CD8-positive, alpha-beta memory T cell (primary cell): Measurements from ENCODE around the gene KRTAP12-3. TPM values are rescaled to one million over a fixed set of nuclear protein-coding genes. Genes with fewer than 3 reads are reported as not detected.
A peak's percentile ranks its signal among the peaks of the same experiment; 100 is the strongest.

Source experiments
- CTCF ChIA-PET: fragments of 350-600 bp; sonication (Branson Sonifier 250); formaldehyde crosslinking; loops from one replicate; lab custom pipeline; 2021; ENCODE audit warnings: antibody characterized with exemption; lab: Charles Lee
- POLR2A ChIA-PET: fragments of 350-600 bp; sonication (Branson Sonifier 250); formaldehyde crosslinking; loops from one replicate; lab custom pipeline; 2021; ENCODE audit warnings: antibody characterized with exemption; lab: Charles Lee
- DNase-seq, 5 donors: peaks; one replicate each; pipeline versions ENCODE4 v3.0.0 to v3.0.0-alpha.2; 2020 to 2022; ENCODE audit warnings: mixed read lengths in 1 of 5
- H3K27ac ChIP-seq: one replicate; pipeline ENCODE4 v1.7.0; 2013; ENCODE audit warnings: low read depth, mild to moderate bottlenecking, low read length, moderate library complexity
- H3K27me3 ChIP-seq: 2 replicates; pipeline ENCODE4 v1.7.0; 2013; ENCODE audit warnings: low read length, mild to moderate bottlenecking; ENCODE audit not compliant: insufficient read depth, poor library complexity, severe bottlenecking
- H3K36me3 ChIP-seq: 2 replicates; pipeline ENCODE4 v1.7.0; 2013; ENCODE audit warnings: mild to moderate bottlenecking, low read length, moderate library complexity; ENCODE audit not compliant: insufficient read depth
- H3K4me1 ChIP-seq: 2 replicates; pipeline ENCODE4 v1.7.0; 2013; ENCODE audit warnings: mild to moderate bottlenecking, low read length, moderate library complexity; ENCODE audit not compliant: insufficient read depth
- H3K4me3 ChIP-seq: 2 replicates; pipeline ENCODE4 v1.7.0; 2013; ENCODE audit warnings: mild to moderate bottlenecking, low read length
- H3K9me3 ChIP-seq: 2 replicates; pipeline ENCODE4 v1.7.0; 2013; ENCODE audit warnings: mild to moderate bottlenecking, low read length
- H3K27ac Mint-ChIP-seq, 8 donors: one replicate each; pipeline ENCODE4 v1.8.0; 2020 to 2021; ENCODE audit warnings: mixed read lengths in 8 of 8, mild to moderate bottlenecking in 6 of 8, inconsistent platforms in 3 of 8, moderate library complexity in 3 of 8
- H3K27me3 Mint-ChIP-seq, 2 donors: one replicate each; pipeline ENCODE4 v1.8.0; 2020 to 2021; ENCODE audit warnings: mixed read lengths in 2 of 2, mild to moderate bottlenecking in 1 of 2, moderate library complexity in 1 of 2
- H3K36me3 Mint-ChIP-seq, 3 donors: one replicate each; pipeline ENCODE4 v1.8.0; 2020 to 2021; ENCODE audit warnings: mixed read lengths in 3 of 3, inconsistent platforms in 1 of 3, mild to moderate bottlenecking in 1 of 3
- H3K4me1 Mint-ChIP-seq, 3 donors: one replicate each; pipeline ENCODE4 v1.8.0; 2020 to 2021; ENCODE audit warnings: mixed read lengths in 3 of 3, inconsistent platforms in 1 of 3, mild to moderate bottlenecking in 1 of 3
- H3K4me3 Mint-ChIP-seq, 7 donors: one replicate each; pipeline ENCODE4 v1.8.0; 2020 to 2021; ENCODE audit warnings: mixed read lengths in 7 of 7, mild to moderate bottlenecking in 6 of 7, moderate library complexity in 4 of 7, inconsistent platforms in 2 of 7
- H3K9me3 Mint-ChIP-seq, 5 donors: one replicate each; pipeline ENCODE4 v1.8.0; 2020 to 2022; ENCODE audit warnings: mixed read lengths in 5 of 5, mild to moderate bottlenecking in 3 of 5, moderate library complexity in 2 of 5, inconsistent platforms in 1 of 5
- polyA plus RNA-seq: library from polyadenylated mRNA; unstranded; fragments of 300-500 nt; fragmentation: Illumina TruSeq; gene quantifications from one replicate; pipeline ENCODE4 v1.2.3, GENCODE V29; 2021
- total RNA-seq, 2 experiments: library from RNA; stranded (reverse); gene quantifications; one replicate each; pipeline ENCODE4 v1.2.3, GENCODE V29; 2021

KRTAP12-3 gene
- total and polyA plus RNA-seq, 3 experiments from 2014 or later, result not detected

- Histone ChIP-seq H3K27me3 (no peaks in the 10 kb centered on the region), H3K27ac (no peak overlapping the region), H3K9me3 (no peaks in the 10 kb centered on the region), H3K4me3 (no peak overlapping the region), H3K4me1 (no peaks in the 10 kb centered on the region), H3K36me3 (no peaks in the 10 kb centered on the region)
- DNase-seq, result no peak
- Mint-ChIP-seq H3K27ac (no peak overlapping the region), H3K4me1 (no peaks in the 10 kb centered on the region), H3K9me3 (peaks cover 6 to 27% (median 16%) of the 10 kb centered on the region in 5 donors), H3K27me3 (peaks cover 4 to 6% of the 10 kb centered on the region in 2 donors), H3K4me3 (no peak overlapping the region), H3K36me3 (peaks cover 0 to 21% (median under 1%) of the 10 kb centered on the region in 3 donors)
- CTCF ChIA-PET, result no interaction called here
- POLR2A ChIA-PET, result interaction anchor here (0.7 kb wide), 1 partner anchor 30 kb away, joined by 5 read pairs; no protein-coding TSS in a partner anchor
These were observed 9.9 kb downstream of the KRTAP12-3 start for GRCh38 chr21:44667612-44668011.

GRCh38 chr21:44670642-44671432 is 13.1 kb downstream of the KRTAP12-3 start:
- DNase-seq, result no peak
- Mint-ChIP-seq H3K36me3 (peaks cover 0 to 38% (median 3%) of the 10 kb centered on the region in 3 donors), H3K4me1 (peaks cover 0 to 1% (median 0%) of the 10 kb centered on the region in 3 donors), H3K27me3 (peaks cover 4 to 6% of the 10 kb centered on the region in 2 donors), H3K27ac (peak overlapping the region in 1 of 8 donors; percentile 54), H3K4me3 (no peak overlapping the region), H3K9me3 (peaks cover 14 to 35% (median 29%) of the 10 kb centered on the region in 5 donors)
- Histone ChIP-seq H3K27ac (no peak overlapping the region), H3K4me1 (no peaks in the 10 kb centered on the region), H3K4me3 (no peak overlapping the region), H3K27me3 (no peaks in the 10 kb centered on the region), H3K36me3 (no peaks in the 10 kb centered on the region), H3K9me3 (no peaks in the 10 kb centered on the region)
- ChIA-PET CTCF (no interaction called here), POLR2A (no interaction called here)

GRCh38 chr21:44671911-44672310 is 14.2 kb downstream of the KRTAP12-3 start:
- Histone ChIP-seq H3K27ac (no peak overlapping the region), H3K9me3 (no peaks in the 10 kb centered on the region), H3K36me3 (no peaks in the 10 kb centered on the region), H3K4me3 (no peak overlapping the region), H3K27me3 (no peaks in the 10 kb centered on the region), H3K4me1 (no peaks in the 10 kb centered on the region)
- ChIA-PET POLR2A (no interaction called here), CTCF (no interaction called here)
- DNase-seq, result no peak
- Mint-ChIP-seq H3K9me3 (peaks cover 14 to 35% (median 29%) of the 10 kb centered on the region in 5 donors), H3K27me3 (peaks cover 1 to 6% of the 10 kb centered on the region in 2 donors), H3K4me1 (peaks cover 0 to 1% (median 0%) of the 10 kb centered on the region in 3 donors), H3K36me3 (peaks cover 0 to 39% (median 3%) of the 10 kb centered on the region in 3 donors), H3K4me3 (no peak overlapping the region), H3K27ac (no peak overlapping the region)

GRCh38 chr21:44677881-44678280 is 20.1 kb downstream of the KRTAP12-3 start:
- H3K27me3 ChIP-seq, result no peaks in the 10 kb centered on the region
- H3K4me1 ChIP-seq, result no peaks in the 10 kb centered on the region
- H3K4me3 ChIP-seq, result no peak overlapping the region
- H3K27ac Mint-ChIP-seq, result no peak overlapping the region
- H3K27me3 Mint-ChIP-seq, result peaks cover 1 to 4% of the 10 kb centered on the region in 2 donors
- POLR2A ChIA-PET, result no interaction called here
- peaks cover 0 to 1% (median 0%) of the 10 kb centered on the region in 3 donors for H3K4me1 Mint-ChIP-seq
- H3K36me3 ChIP-seq, result no peaks in the 10 kb centered on the region
- H3K36me3 Mint-ChIP-seq, result peaks cover 0 to 28% (median 1%) of the 10 kb centered on the region in 3 donors
- DNase-seq, result no peak
- peaks cover 5 to 15% (median 12%) of the 10 kb centered on the region in 5 donors for H3K9me3 Mint-ChIP-seq
- no peak overlapping the region for H3K4me3 Mint-ChIP-seq
- H3K9me3 ChIP-seq, result no peaks in the 10 kb centered on the region
- no peak overlapping the region for H3K27ac ChIP-seq
- CTCF ChIA-PET, result no interaction called here

DNA sequence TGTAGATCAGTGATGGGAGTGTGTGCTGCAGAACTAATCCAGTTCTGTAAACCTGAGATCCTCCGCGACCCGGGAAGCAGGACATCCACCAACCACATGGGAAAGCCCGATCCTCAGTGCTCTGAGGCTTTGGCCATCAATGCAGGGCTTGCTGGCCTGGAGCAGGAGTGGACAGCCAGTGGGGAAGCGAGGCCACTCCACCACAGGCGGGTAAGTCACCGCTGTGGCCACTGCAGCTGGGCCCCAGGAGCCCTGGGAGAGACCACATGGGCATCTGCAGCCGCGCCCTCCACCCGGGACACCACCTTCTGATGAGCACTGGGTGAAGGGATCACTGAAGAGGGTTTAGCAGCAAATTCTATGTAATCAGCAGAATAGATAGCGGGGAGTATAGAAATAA is 23.4 kb downstream of the KRTAP12-3 start:
- Mint-ChIP-seq H3K27me3 (peaks cover 1 to 11% of the 10 kb centered on the region in 2 donors), H3K4me3 (no peak overlapping the region), H3K27ac (no peak overlapping the region), H3K4me1 (peaks cover 3 to 7% (median 4%) of the 10 kb centered on the region in 3 donors), H3K9me3 (no peaks in the 10 kb centered on the region), H3K36me3 (peaks cover 0 to 4% (median 0%) of the 10 kb centered on the region in 3 donors)
- H3K27me3 ChIP-seq, result no peaks in the 10 kb centered on the region
- no peaks in the 10 kb centered on the region for H3K9me3 ChIP-seq
- H3K4me3 ChIP-seq, result no peak overlapping the region
- H3K27ac ChIP-seq, result no peak overlapping the region
- no peak for DNase-seq
- ChIA-PET POLR2A (no interaction called here), CTCF (no interaction called here)
- H3K4me1 ChIP-seq, result no peaks in the 10 kb centered on the region
- no peaks in the 10 kb centered on the region for H3K36me3 ChIP-seq

DNA sequence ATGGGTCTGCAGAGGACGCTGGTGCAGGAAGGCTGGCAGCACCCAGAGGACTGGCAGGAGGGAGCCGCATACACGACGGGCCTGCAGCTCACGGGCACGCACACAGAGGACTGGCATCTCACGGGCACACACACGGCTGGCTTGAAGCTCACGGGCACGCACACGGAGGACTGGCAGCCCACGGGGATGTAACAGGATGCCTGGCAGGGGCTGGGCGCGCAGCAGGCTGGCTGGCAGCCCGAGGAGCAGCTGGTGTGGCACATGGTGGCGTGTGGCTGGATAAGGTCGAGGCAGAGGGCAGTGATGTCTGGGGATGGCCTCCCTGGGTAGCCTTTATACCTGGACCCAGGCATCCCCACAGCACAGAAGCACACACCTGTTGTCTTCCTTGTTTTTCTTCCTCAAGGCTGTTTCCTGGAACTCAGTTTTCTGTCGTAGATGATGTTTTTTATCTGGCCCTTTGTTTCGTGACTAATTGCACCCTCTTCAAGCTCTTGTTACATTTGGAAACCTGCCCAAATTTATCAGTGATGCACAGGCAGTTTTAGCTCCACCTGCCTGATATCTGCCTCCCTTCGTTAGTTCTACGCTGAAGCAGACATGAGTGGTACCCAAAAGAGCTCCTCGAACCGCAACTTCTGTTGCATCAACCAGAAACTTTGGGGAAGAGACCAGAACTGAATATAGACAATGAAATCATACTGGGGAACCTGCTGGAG is 24.3 kb downstream of the KRTAP12-3 start, which contains the start of gene KRTAP12-1:
KRTAP12-1 (minus strand) TSS at position 303 of the 719 bp plus-strand sequence; CDS start at position 263, 40 bp downstream.
- no peaks in the 10 kb centered on the region for H3K4me1 ChIP-seq
- Mint-ChIP-seq H3K27ac (no peak within 1 kb of the TSS), H3K4me1 (peaks cover 6 to 7% (median 6%) of the 10 kb centered on the region in 3 donors), H3K4me3 (no peak within 1 kb of the TSS), H3K9me3 (no peaks in the 10 kb centered on the region), H3K36me3 (peaks cover 0 to 4% (median 0%) of the 10 kb centered on the region in 3 donors), H3K27me3 (peaks cover 1 to 16% of the 10 kb centered on the region in 2 donors)
- no peak within 1 kb of the TSS for H3K4me3 ChIP-seq
- no peaks in the 10 kb centered on the region for H3K9me3 ChIP-seq
- H3K36me3 ChIP-seq, result no peaks in the 10 kb centered on the region
- ChIA-PET POLR2A (interaction anchor here (0.6 kb wide), 1 partner anchor 35 kb away, joined by 3 read pairs; no protein-coding TSS in a partner anchor), CTCF (interaction anchor here (1.3 to 1.4 kb wide), 2 partner anchors 24 to 111 kb away, joined by 3 read pairs; partner anchors contain the start of gene KRTAP12-3)
- no peak within 1 kb of the TSS for H3K27ac ChIP-seq
- no peaks in the 10 kb centered on the region for H3K27me3 ChIP-seq
- DNase-seq, result no peak

DNA sequence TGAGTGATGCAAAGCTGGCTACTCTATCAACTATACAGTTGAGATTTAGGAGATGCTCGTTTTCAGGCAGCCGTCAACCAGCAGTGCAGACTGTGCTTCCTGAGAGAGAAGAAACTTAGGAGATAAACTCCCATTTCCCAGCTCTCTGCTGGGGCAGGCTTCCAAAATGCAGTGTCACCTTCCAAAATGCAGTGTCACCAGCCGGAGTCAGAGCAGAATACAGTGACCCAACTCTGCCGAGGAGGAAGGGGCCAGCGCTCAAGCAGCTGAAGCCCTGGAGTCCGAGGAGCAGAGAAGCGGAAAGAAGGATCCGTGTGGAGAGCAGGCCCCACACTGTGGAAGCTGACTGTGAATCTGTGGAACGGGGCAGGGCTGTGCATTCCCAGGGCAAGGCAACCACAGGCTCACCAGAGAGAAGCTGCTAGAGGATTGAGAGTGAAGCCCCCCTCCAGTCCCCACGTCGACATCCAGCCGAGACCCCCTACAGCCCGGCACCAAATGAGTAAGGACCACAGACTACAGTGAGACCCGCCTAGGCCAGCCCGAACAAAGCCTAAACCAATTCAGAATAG is 24.9 kb downstream of the KRTAP12-3 start:
- H3K27ac ChIP-seq, result no peak overlapping the region
- Mint-ChIP-seq H3K36me3 (peaks cover 0 to 4% (median 0%) of the 10 kb centered on the region in 3 donors), H3K9me3 (no peaks in the 10 kb centered on the region), H3K4me3 (no peak overlapping the region), H3K27ac (no peak overlapping the region), H3K27me3 (peaks cover 4 to 22% of the 10 kb centered on the region in 2 donors), H3K4me1 (peaks cover 6 to 7% (median 6%) of the 10 kb centered on the region in 3 donors)
- H3K36me3 ChIP-seq, result no peaks in the 10 kb centered on the region
- no peak overlapping the region for H3K4me3 ChIP-seq
- no peaks in the 10 kb centered on the region for H3K27me3 ChIP-seq
- H3K9me3 ChIP-seq, result no peaks in the 10 kb centered on the region
- ChIA-PET CTCF (interaction anchor here (1.3 to 1.4 kb wide), 2 partner anchors 25 to 111 kb away, joined by 3 read pairs; partner anchors contain the start of gene KRTAP12-3), POLR2A (interaction anchor here (0.6 kb wide), 1 partner anchor 35 kb away, joined by 3 read pairs; no protein-coding TSS in a partner anchor)
- no peak for DNase-seq
- no peaks in the 10 kb centered on the region for H3K4me1 ChIP-seq
